ENCODE data around the gene CHCHD1.
A peak's percentile ranks its signal among the peaks of the same experiment; 100 is the strongest.
"Not testable (repeated sequence)": the region's sequence is repeated elsewhere in the genome, so short reads cannot be mapped to it uniquely, and the experiment has no call there.

The CHCHD1 gene

DNA sequence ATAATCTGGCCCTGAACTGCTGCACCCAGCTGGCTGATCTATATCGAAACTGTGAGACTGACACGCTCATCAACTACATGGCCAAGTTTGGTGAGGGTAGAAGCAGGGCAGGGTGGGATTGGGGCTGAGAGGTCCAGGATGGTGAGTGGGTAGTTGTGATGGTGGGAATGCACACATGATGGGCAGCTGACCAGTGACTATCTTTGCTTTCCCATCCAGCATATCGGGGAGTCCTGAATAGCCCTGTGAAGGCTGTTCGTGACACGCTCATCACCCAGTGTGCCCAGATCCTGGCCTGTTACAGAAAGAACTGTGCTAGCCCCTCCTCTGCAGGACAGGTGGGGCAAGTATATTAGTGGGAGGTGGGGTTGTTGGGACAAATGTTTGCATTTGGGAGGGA lies 12.5 kb upstream of the CHCHD1 start:
- no peak for DNase-seq (ENCODE audit: low read depth)

GRCh38 chr10:73771722-73772280 lies 10.0 kb upstream of the CHCHD1 start:
- DNase-seq (ENCODE audit: low read depth) = no peak

GRCh38 chr10:73772281-73773151 lies 9.3 kb upstream of the CHCHD1 start:
- peak; percentile 77 for DNase-seq (ENCODE audit: low read depth)

DNA sequence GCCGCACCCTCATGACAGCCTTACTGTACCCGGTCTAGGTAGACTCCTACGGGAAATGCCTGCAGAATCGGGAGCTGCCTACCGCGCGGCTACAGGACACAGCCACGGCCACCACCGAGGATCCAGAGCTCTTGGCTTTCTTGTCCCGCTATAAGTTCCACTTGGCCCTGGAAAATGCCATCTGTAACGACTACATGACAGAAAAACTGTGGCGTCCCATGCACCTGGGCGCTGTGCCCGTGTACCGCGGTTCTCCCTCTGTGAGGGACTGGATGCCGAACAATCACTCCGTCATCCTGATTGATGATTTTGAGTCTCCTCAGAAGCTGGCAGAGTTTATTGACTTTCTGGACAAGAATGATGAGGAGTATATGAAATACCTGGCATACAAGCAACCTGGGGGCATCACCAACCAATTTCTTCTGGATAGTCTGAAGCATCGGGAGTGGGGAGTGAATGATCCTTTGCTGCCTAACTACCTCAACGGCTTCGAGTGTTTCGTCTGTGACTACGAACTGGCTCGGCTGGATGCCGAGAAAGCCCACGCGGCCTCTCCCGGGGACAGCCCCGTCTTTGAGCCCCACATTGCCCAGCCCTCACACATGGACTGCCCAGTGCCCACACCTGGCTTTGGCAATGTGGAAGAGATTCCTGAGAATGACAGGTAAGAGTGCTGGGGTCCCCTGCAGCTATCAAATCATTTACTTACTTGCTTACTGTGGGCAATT lies 8.5 kb upstream of the CHCHD1 start:
- DNase-seq (ENCODE audit: low read depth) = no peak

DNA sequence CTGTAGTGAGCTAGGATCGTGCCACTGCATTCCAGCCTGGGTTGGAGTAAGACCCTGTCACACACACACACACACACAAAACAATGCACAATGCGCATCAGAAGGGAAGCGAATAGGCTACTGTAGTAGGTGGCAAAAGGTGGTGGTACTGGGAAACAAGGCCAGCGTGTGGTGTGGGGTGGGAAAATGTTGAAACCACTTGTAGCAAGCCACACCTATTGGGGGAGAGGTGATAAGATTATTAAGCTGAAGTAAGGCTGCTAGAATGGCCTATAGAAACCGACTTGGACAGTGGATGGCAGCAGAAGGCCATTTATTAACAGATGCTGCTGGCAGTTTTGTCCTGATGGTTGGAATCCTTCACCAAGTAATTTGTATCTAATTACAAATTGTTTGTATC lies 7.2 kb upstream of the CHCHD1 start:
- no peak for DNase-seq (ENCODE audit: low read depth)

DNA sequence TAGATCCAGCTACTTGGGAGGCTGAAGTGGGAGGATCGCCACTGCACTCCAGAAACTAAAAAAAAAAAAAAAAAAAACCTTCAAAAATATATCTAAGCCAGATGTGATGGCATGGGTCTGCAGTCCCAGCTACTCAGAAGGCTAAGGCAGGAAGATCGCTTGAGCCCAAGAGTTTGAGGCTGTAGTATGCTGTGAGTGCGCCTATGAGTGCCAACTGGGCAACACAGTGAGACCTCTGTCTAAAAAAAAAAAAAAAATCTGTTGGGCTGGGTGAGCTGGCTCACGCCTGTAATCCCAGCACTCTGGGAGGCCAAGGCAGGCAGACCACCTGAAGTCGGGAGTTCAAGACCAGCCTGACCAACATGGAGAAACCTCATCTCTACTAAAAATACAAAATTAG lies 2.8 kb upstream of the CHCHD1 start:
- DNase-seq (ENCODE audit: low read depth) = no peak

DNA sequence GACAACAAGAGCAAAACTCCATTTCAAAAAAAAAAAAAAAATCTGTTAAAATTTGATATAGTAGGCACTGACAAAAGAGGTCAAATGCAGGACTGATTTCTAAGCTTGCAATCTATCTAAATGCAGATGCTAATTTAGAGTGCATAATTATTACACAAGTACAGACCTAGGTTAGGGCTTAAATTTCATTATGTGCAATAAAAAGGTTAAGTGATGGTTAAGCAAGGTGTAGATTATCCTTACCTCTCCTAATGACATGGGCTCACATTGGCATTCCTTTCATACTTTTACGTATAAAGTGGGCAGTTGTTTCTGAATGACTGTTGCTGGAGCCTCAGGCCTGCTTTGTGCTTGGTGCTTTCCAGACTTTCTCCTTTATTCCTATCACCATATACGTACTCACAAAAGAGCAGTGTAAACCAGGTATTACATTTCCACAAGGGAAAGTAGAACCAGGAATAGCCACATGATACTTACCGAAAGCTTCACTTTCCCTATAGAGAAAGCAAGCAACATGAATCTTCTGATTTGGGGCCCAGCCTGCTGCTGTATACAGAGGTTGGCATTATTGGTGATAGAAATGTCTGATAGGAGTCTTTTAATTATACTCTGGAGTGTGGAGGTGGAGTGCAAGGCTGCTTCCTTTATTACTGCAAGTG lies 2.2 kb upstream of the CHCHD1 start:
- no peak for DNase-seq (ENCODE audit: low read depth)

- no peak for DNase-seq (ENCODE audit: low read depth)
Measured at GRCh38 chr10:73780301-73780700, 1.5 kb upstream of the CHCHD1 start.

DNA sequence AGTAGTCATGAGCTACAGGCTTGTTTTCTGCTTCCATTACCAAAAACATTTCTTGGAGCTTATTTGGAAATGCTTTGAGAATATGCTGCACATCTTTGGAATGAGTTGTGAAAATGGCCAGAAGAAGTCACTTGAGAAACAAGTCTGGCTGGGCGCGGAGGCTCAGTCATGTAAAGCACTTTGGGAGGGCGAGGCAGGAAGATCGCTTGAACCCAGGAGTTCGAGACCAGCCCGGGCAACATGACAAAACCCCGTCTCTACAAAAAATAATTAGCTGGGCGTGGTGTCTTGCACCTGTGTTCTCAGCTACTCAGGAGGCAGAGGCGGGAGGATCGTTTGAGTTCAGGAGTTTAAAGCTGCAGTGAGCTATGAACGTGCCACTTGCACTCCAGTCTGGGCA lies 882 bp upstream of the CHCHD1 start:
- DNase-seq (ENCODE audit: low read depth) = no peak

GRCh38 chr10:73781548-73781878 lies 335 bp upstream of the CHCHD1 start:
- DNase-seq (ENCODE audit: low read depth) = no peak

DNA sequence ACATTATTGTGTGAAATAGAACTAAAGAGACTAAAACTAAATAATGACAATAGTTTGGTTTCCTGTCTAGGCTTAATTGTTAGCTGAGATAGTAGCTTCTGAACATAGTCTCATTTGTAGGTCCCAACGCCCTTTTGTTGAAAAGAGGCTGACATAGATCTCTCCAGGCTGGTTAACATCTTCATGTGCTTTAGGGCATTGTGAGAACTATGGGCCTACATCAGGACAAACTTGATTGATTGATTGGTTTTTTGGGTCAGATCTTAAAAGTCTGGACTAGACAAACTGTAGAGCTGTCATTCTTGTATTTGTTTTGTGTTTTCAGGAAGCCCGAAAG lies 869 bp downstream of the CHCHD1 start:
- DNase-seq (ENCODE audit: low read depth) = no peak

- DNase-seq (ENCODE audit: low read depth) = peak; percentile 86
Measured at GRCh38 chr10:73785211-73785720, 3.4 kb downstream of the CHCHD1 start, which contains the start of gene ZSWIM8. TSS of gene ZSWIM8 (plus strand) at chr10:73785606. CDS start at chr10:73785879, 273 bp downstream.

- DNase-seq (ENCODE audit: low read depth) = peak; percentile 13
Measured at GRCh38 chr10:73785721-73786511, 4.1 kb downstream of the CHCHD1 start.

GRCh38 chr10:73786512-73786885 lies 4.7 kb downstream of the CHCHD1 start:
- DNase-seq (ENCODE audit: low read depth) = no peak

- not testable (repeated sequence) for DNase-seq (ENCODE audit: low read depth)
Measured at GRCh38 chr10:73787031-73787800, 5.4 kb downstream of the CHCHD1 start.

DNA sequence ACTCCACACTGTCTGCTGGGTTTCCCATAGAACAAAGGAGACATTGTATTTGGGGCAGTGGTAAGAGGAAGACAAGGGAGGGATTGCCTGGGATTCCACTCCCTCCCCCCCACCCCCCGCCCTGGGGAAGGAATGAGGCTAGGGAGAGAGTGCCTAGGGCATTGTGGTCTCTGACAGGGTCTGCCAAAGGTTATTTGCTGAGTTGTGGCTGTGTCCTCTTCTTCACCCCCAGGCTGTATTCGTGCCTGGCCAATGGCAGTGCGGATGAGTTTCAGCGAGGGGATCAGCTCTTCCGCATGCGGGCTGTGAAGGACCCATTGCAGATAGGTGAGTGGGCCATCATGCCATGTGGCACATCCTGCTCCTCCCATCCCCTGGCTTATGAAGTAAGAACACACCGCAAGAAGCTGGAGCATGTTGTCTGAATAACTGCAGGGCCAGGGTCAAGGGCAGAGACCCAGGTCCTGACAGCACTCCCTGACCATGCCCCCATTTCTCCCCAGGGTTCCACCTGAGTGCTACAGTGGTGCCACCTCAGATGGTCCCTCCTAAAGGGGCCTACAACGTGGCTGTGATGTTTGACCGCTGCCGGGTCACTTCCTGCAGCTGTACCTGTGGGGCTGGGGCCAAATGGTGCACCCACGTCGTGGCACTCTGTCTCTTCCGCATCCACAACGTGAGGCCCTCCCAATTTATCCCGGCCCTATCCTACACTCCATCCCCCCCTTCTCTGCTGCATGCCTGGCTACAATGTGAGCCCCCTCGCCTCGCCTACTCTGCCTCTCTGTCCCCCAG lies 7.2 kb downstream of the CHCHD1 start:
- no peak for DNase-seq (ENCODE audit: low read depth)

GRCh38 chr10:73789659-73790055 lies 7.8 kb downstream of the CHCHD1 start:
- no peak for DNase-seq (ENCODE audit: low read depth)

GRCh38 chr10:73790886-73791625 lies 9.2 kb downstream of the CHCHD1 start:
- DNase-seq (ENCODE audit: low read depth) = no peak

- no peak for DNase-seq (ENCODE audit: low read depth)
Measured at GRCh38 chr10:73791871-73792400, 10.1 kb downstream of the CHCHD1 start.
